ENCODE data around the gene ANGPT4. TPM values are rescaled to one million over a fixed set of nuclear protein-coding genes. Genes with fewer than 3 reads are reported as not detected.

ANGPT4 gene
- total RNA-seq, 2 donors from 2014 or later, result 0.05 TPM; not detected in 1

GRCh38 chr20:891706-892080, 24.4 kb downstream of the ANGPT4 start:
- H3K36me3 ChIP-seq, result no peaks in the 10 kb centered on the region
- no peak for TF ChIP-seq CTCF (IDR thresholded peaks at IDR 0.05)
- H3K9me3 ChIP-seq, result no peaks in the 10 kb centered on the region
- intact Hi-C loops (cut with DNase I), result no loop called here
- no peaks in the 10 kb centered on the region for H3K4me1 ChIP-seq
- no peak for DNase-seq
- no peak overlapping the region for H3K9ac ChIP-seq (ENCODE audit: low read depth in 2 of 2, low read length in 2 of 2)
- no peak overlapping the region for H3K4me3 ChIP-seq
- no peak overlapping the region for H3K27ac ChIP-seq
- H3K27me3 ChIP-seq, result no peaks in the 10 kb centered on the region

GRCh38 chr20:891058-891705, 25.0 kb downstream of the ANGPT4 start:
- Histone ChIP-seq H3K36me3 (no peaks in the 10 kb centered on the region), H3K27me3 (no peaks in the 10 kb centered on the region), H3K9ac (ENCODE audit: low read depth in 2 of 2, low read length in 2 of 2) (no peak overlapping the region), H3K27ac (no peak overlapping the region), H3K9me3 (no peaks in the 10 kb centered on the region), H3K4me3 (no peak overlapping the region), H3K4me1 (no peaks in the 10 kb centered on the region)
- TF ChIP-seq CTCF (IDR thresholded peaks at IDR 0.05), result no peak
- intact Hi-C loops (cut with DNase I), result no loop called here
- DNase-seq, result no peak

- H3K36me3 ChIP-seq, result no peaks in the 10 kb centered on the region
- no peak overlapping the region for H3K4me3 ChIP-seq
- DNase-seq, result no peak
- H3K9ac ChIP-seq (ENCODE audit: low read depth in 2 of 2, low read length in 2 of 2), result no peak overlapping the region
- intact Hi-C loops (cut with DNase I), result no loop called here
- no peaks in the 10 kb centered on the region for H3K9me3 ChIP-seq
- no peak for TF ChIP-seq CTCF (IDR thresholded peaks at IDR 0.05)
- H3K27ac ChIP-seq, result no peak overlapping the region
- no peaks in the 10 kb centered on the region for H3K27me3 ChIP-seq
- no peaks in the 10 kb centered on the region for H3K4me1 ChIP-seq
Observed at GRCh38 chr20:890666-891057, 25.5 kb downstream of the ANGPT4 start.

- intact Hi-C loops (cut with DNase I), result no loop called here
- DNase-seq, result no peak
- Histone ChIP-seq H3K9ac (ENCODE audit: low read depth in 2 of 2, low read length in 2 of 2) (no peak overlapping the region), H3K4me3 (no peak overlapping the region), H3K27ac (no peak overlapping the region), H3K4me1 (no peaks in the 10 kb centered on the region), H3K9me3 (no peaks in the 10 kb centered on the region), H3K36me3 (no peaks in the 10 kb centered on the region), H3K27me3 (no peaks in the 10 kb centered on the region)
- no peak for TF ChIP-seq CTCF (IDR thresholded peaks at IDR 0.05)
Observed at GRCh38 chr20:889932-890463, 26.1 kb downstream of the ANGPT4 start.

GRCh38 chr20:889106-889505, 27.0 kb downstream of the ANGPT4 start:
- H3K4me1 ChIP-seq, result no peaks in the 10 kb centered on the region
- intact Hi-C loops (cut with DNase I), result no loop called here
- DNase-seq, result no peak
- no peaks in the 10 kb centered on the region for H3K36me3 ChIP-seq
- no peak overlapping the region for H3K27ac ChIP-seq
- no peak for TF ChIP-seq CTCF (IDR thresholded peaks at IDR 0.05)
- H3K27me3 ChIP-seq, result no peaks in the 10 kb centered on the region
- H3K9ac ChIP-seq (ENCODE audit: low read depth in 2 of 2, low read length in 2 of 2), result no peak overlapping the region
- H3K9me3 ChIP-seq, result no peaks in the 10 kb centered on the region
- H3K4me3 ChIP-seq, result no peak overlapping the region

Measured in colonic mucosa (tissue), 4 donors.